Liver (tissue), 9 donors: ENCODE results near the gene SETD5. TPM values are rescaled to one million over a fixed set of nuclear protein-coding genes. Genes with fewer than 3 reads are reported as not detected.

Experiments used
- DNase-seq: peaks from one replicate; pipeline ENCODE4 v3.0.0-alpha.2; 2017; ENCODE audit warnings: low spot score
- H3K27ac ChIP-seq, 2 donors: one replicate each; pipeline ENCODE4 v1.7.0; 2013; ENCODE audit warnings: inconsistent platforms in 2 of 2, low read length in 2 of 2, control low read depth in 1 of 2, low read depth in 1 of 2, mild to moderate bottlenecking in 1 of 2
- H3K27me3 ChIP-seq, 4 donors: one replicate each; pipeline versions ENCODE4 v1.6.1 to v1.7.0; 2013; ENCODE audit warnings: low read length in 3 of 4, inconsistent platforms in 1 of 4, mild to moderate bottlenecking in 1 of 4, moderate library complexity in 1 of 4; ENCODE audit not compliant: control insufficient read depth in 4 of 4, insufficient read depth in 4 of 4
- H3K36me3 ChIP-seq, 4 donors: one replicate each; pipeline versions ENCODE4 v1.6.1 to v1.7.0; 2013; ENCODE audit warnings: low read length in 3 of 4, mild to moderate bottlenecking in 3 of 4, low read depth in 1 of 4, moderate library complexity in 1 of 4; ENCODE audit not compliant: control insufficient read depth in 4 of 4, insufficient read depth in 3 of 4
- H3K4me1 ChIP-seq, 4 donors: one replicate each; pipeline versions ENCODE4 v1.6.1 to v1.7.0; 2013; ENCODE audit warnings: low read length in 3 of 4, mild to moderate bottlenecking in 3 of 4, moderate library complexity in 1 of 4; ENCODE audit not compliant: control insufficient read depth in 4 of 4, insufficient read depth in 4 of 4
- H3K4me3 ChIP-seq, 3 donors: one replicate each; pipeline versions ENCODE4 v1.6.1 to v1.7.0; 2013; ENCODE audit warnings: low read length in 3 of 3, control low read depth in 1 of 3, low read depth in 1 of 3, mild to moderate bottlenecking in 1 of 3
- H3K9ac ChIP-seq, 2 donors: one replicate each; pipeline ENCODE4 v1.7.0; 2013; ENCODE audit warnings: low read length in 2 of 2, mild to moderate bottlenecking in 2 of 2, moderate library complexity in 2 of 2, control low read depth in 1 of 2, low read depth in 1 of 2
- H3K9me3 ChIP-seq, 4 donors: one replicate each; pipeline versions ENCODE4 v1.6.1 to v1.7.0; 2013; ENCODE audit warnings: low read length in 3 of 4; ENCODE audit not compliant: control insufficient read depth in 4 of 4
- CTCF ChIP-seq: fragments of 150-350 bp; IDR thresholded peaks from 2 replicates; pipeline ENCODE4 v1.5.1; 2017; ENCODE audit warnings: improper control_type of control experiment, low read depth, low read length; ENCODE audit not compliant: missing input control
- EGR1 ChIP-seq, 2 donors: IDR thresholded peaks; 2 replicates each; pipeline ENCODE4 v1.6.1; 2016 to 2018; ENCODE audit warnings: antibody characterized with exemption in 2 of 2, low read depth in 2 of 2
- FOXA1 ChIP-seq: IDR thresholded peaks from 2 replicates; pipeline ENCODE4 v1.6.1; 2016; ENCODE audit warnings: antibody characterized with exemption
- FOXA2 ChIP-seq: IDR thresholded peaks from 2 replicates; pipeline ENCODE4 v1.6.1; 2016; ENCODE audit warnings: antibody characterized with exemption
- GABPA ChIP-seq, 2 donors: IDR thresholded peaks in 1 of 2; conservative IDR thresholded peaks in 1 of 2; 2 replicates each; pipeline ENCODE4 v1.6.1; 2016; ENCODE audit warnings: antibody characterized with exemption in 2 of 2, mild to moderate bottlenecking in 1 of 2, moderate library complexity in 1 of 2
- HNF4A ChIP-seq, 2 donors: conservative IDR thresholded peaks; 2 replicates each; pipeline ENCODE4 v1.6.1; 2016; ENCODE audit warnings: antibody characterized with exemption in 2 of 2, mild to moderate bottlenecking in 2 of 2
- HNF4G ChIP-seq: IDR thresholded peaks from 2 replicates; pipeline ENCODE4 v1.6.1; 2016; ENCODE audit warnings: antibody characterized with exemption
- JUND ChIP-seq, 2 donors: IDR thresholded peaks; 2 replicates each; pipeline ENCODE4 v1.6.1; 2016; ENCODE audit warnings: antibody characterized with exemption in 2 of 2
- MAX ChIP-seq: IDR thresholded peaks from 2 replicates; pipeline ENCODE4 v1.6.1; 2016; ENCODE audit warnings: antibody characterized with exemption
- NR2F2 ChIP-seq: IDR thresholded peaks from 2 replicates; pipeline ENCODE4 v1.6.1; 2016; ENCODE audit warnings: antibody characterized with exemption
- RAD21 ChIP-seq, 2 donors: IDR thresholded peaks; 2 replicates each; pipeline ENCODE4 v1.6.1; 2016; ENCODE audit warnings: antibody characterized with exemption in 2 of 2, mild to moderate bottlenecking in 2 of 2
- REST ChIP-seq: IDR thresholded peaks from 2 replicates; pipeline ENCODE4 v1.6.1; 2016; ENCODE audit warnings: antibody characterized with exemption, mild to moderate bottlenecking
- RXRA ChIP-seq, 2 donors: IDR thresholded peaks; 2 replicates each; pipeline ENCODE4 v1.6.1; 2017 to 2018; ENCODE audit warnings: antibody characterized with exemption in 2 of 2, mild to moderate bottlenecking in 1 of 2
- SP1 ChIP-seq: IDR thresholded peaks from 2 replicates; pipeline ENCODE4 v1.6.1; 2018; ENCODE audit warnings: antibody characterized with exemption, mild to moderate bottlenecking
- TAF1 ChIP-seq: conservative IDR thresholded peaks from 2 replicates; pipeline ENCODE4 v1.6.1; 2016; ENCODE audit warnings: antibody characterized with exemption, mild to moderate bottlenecking
- YY1 ChIP-seq: IDR thresholded peaks from 2 replicates; pipeline ENCODE4 v1.6.1; 2016; ENCODE audit warnings: antibody characterized with exemption, mild to moderate bottlenecking
- WGBS: extraction: QIAGEN DNeasy Blood & Tissue Kit; methylation state at CpG from one replicate; pipeline ENCODE4 v1.1.7; 2013; 5-methylcytosine and 5-hydroxymethylcytosine counted together
- polyA plus RNA-seq, 2 donors: library from polyadenylated mRNA; stranded (reverse) in 1 of 2; unstranded in 1 of 2; fragments of 200-250 nt in 1 of 2; fragments of >200 nt in 1 of 2; fragmentation: Nextera tagmentation in 1 of 2; extraction: Ambion mirVana in 1 of 2; gene quantifications; one replicate each; pipeline versions ENCODE4 v1.2.1 to v1.2.3, GENCODE V29; 2013 to 2015
- total RNA-seq, 2 donors: library from RNA; depleted of rRNA; stranded (reverse); fragments of >200 nt; gene quantifications; one replicate each; pipeline ENCODE4 v1.2.3, GENCODE V29; 2014
- TF ChIP-seq, protein P1 (sequence below): IDR thresholded peaks from 2 replicates; pipeline ENCODE4 v1.6.1; 2016; ENCODE audit warnings: antibody characterized with exemption
- TF ChIP-seq, protein P2 (sequence below): IDR thresholded peaks from 2 replicates; pipeline ENCODE4 v1.6.1; 2016; ENCODE audit warnings: antibody characterized with exemption
- donor health status: healthy.
- donor health status: healthy.
- donor health status: healthy.
- donor health status: healthy.
- donor health status: healthy.

The SETD5 gene
- total and polyA plus RNA-seq, 4 donors: 17.9 to 76.6 (median 24.3) TPM

- H3K9me3 ChIP-seq: no peaks in the 10 kb centered on the region
- no peak for TF ChIP-seq SP1
- TF ChIP-seq FOXA2: no peak
- no peak for TF ChIP-seq HNF4A (conservative IDR thresholded peaks at IDR 0.05)
- no peak for TF ChIP-seq GABPA (IDR thresholded peaks at IDR 0.05 in 1 of 2, conservative IDR thresholded peaks at IDR 0.05 in 1 of 2)
- no peak for TF ChIP-seq RXRA (IDR thresholded peaks at IDR 0.05)
- no peak for TF ChIP-seq REST
- TF ChIP-seq EGR1 (IDR thresholded peaks at IDR 0.05; ENCODE audit: low read depth in 2 of 2): no peak
- TF ChIP-seq NR2F2: no peak
- no peak for TF ChIP-seq TAF1
- TF ChIP-seq, protein P1, sequence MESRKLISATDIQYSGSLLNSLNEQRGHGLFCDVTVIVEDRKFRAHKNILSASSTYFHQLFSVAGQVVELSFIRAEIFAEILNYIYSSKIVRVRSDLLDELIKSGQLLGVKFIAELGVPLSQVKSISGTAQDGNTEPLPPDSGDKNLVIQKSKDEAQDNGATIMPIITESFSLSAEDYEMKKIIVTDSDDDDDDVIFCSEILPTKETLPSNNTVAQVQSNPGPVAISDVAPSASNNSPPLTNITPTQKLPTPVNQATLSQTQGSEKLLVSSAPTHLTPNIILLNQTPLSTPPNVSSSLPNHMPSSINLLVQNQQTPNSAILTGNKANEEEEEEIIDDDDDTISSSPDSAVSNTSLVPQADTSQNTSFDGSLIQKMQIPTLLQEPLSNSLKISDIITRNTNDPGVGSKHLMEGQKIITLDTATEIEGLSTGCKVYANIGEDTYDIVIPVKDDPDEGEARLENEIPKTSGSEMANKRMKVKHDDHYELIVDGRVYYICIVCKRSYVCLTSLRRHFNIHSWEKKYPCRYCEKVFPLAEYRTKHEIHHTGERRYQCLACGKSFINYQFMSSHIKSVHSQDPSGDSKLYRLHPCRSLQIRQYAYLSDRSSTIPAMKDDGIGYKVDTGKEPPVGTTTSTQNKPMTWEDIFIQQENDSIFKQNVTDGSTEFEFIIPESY: no peak
- TF ChIP-seq, protein P2, sequence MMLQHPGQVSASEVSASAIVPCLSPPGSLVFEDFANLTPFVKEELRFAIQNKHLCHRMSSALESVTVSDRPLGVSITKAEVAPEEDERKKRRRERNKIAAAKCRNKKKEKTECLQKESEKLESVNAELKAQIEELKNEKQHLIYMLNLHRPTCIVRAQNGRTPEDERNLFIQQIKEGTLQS: no peak
- TF ChIP-seq MAX: no peak
- no peak for TF ChIP-seq YY1
- TF ChIP-seq RAD21 (IDR thresholded peaks at IDR 0.05): no peak
- TF ChIP-seq JUND (IDR thresholded peaks at IDR 0.05): no peak
- no peak for TF ChIP-seq CTCF
- TF ChIP-seq FOXA1: no peak
- TF ChIP-seq HNF4G: no peak
- H3K27me3 ChIP-seq: no peaks in the 10 kb centered on the region
- H3K9ac ChIP-seq: no peak overlapping the region
- 93% methylated on average over 1 of the region's 1 CpG for WGBS
- H3K4me1 ChIP-seq: peaks cover 0 to 3% (median 1%) of the 10 kb centered on the region in 4 donors
- no peak for DNase-seq
- no peak overlapping the region for H3K4me3 ChIP-seq
- peaks cover 6 to 57% (median 46%) of the 10 kb centered on the region in 4 donors for H3K36me3 ChIP-seq
- no peak overlapping the region for H3K27ac ChIP-seq
These were observed 27.9 kb upstream of the SETD5 start for GRCh38 chr3:9369508-9369907.
